DOHH2 (cell line): ENCODE results near the gene ZMAT5.

Experiments
- H3F3A ChIP-seq: fragments of 200-600 bp; sonication (generic), shearing (Covaris generic); 2 replicates; pipeline ENCODE4 v1.6.0; 2016; ENCODE audit warnings: antibody characterized with exemption, mild to moderate bottlenecking; ENCODE audit not compliant: control insufficient read depth, insufficient read depth
- H3K27ac ChIP-seq: fragments of 200-600 bp; sonication (generic); 2 replicates; pipeline ENCODE4 v1.5.1; 2014; ENCODE audit warnings: low read depth, mild to moderate bottlenecking, low read length, moderate library complexity
- H3K27me3 ChIP-seq: fragments of 200-600 bp; sonication (generic); 2 replicates; pipeline ENCODE4 v1.6.1; 2014; ENCODE audit warnings: mild to moderate bottlenecking, low read length, mixed read lengths; ENCODE audit not compliant: control insufficient read depth
- H3K36me3 ChIP-seq: fragments of 200-600 bp; sonication (generic); 2 replicates; pipeline ENCODE4 v1.6.1; 2014; ENCODE audit warnings: mild to moderate bottlenecking, low read length, moderate library complexity, mixed read lengths; ENCODE audit not compliant: control insufficient read depth
- H3K4me1 ChIP-seq: fragments of 200-600 bp; sonication (generic); 2 replicates; pipeline ENCODE4 v1.6.1; 2014; ENCODE audit warnings: mild to moderate bottlenecking, low read length, mixed read lengths; ENCODE audit not compliant: control insufficient read depth
- H3K4me2 ChIP-seq: fragments of 200-600 bp; sonication (generic); 2 replicates; pipeline ENCODE4 v1.6.0; 2014; ENCODE audit warnings: mild to moderate bottlenecking, low read length, moderate library complexity
- H3K4me3 ChIP-seq: fragments of 200-600 bp; sonication (generic); 2 replicates; pipeline ENCODE4 v1.5.1; 2014; ENCODE audit warnings: mild to moderate bottlenecking, low read length, mixed read lengths
- H3K79me2 ChIP-seq: fragments of 200-600 bp; sonication (generic); 2 replicates; pipeline ENCODE4 v1.6.1; 2014; ENCODE audit warnings: mild to moderate bottlenecking, low read length, mixed read lengths; ENCODE audit not compliant: control insufficient read depth
- H3K9me2 ChIP-seq: fragments of 200-600 bp; sonication (generic); replicated peaks from 2 replicates; pipeline ENCODE4 v1.6.1; 2014; ENCODE audit warnings: mild to moderate bottlenecking, low read length, mixed read lengths; ENCODE audit not compliant: control insufficient read depth
- H3K9me3 ChIP-seq: fragments of 200-600 bp; sonication (generic); 2 replicates; pipeline ENCODE4 v1.6.1; 2014; ENCODE audit warnings: antibody characterized with exemption, low read length, mixed read lengths; ENCODE audit not compliant: control insufficient read depth, insufficient read depth
- H4K20me1 ChIP-seq: fragments of 200-600 bp; sonication (generic); 2 replicates; pipeline ENCODE4 v1.6.0; 2014; ENCODE audit warnings: low read depth, mild to moderate bottlenecking, antibody characterized with exemption, low read length, moderate library complexity; ENCODE audit not compliant: control insufficient read depth, insufficient read depth
- CTCF ChIP-seq: fragments of 200-600 bp; sonication (generic); IDR thresholded peaks from one replicate; pipeline ENCODE4 v1.5.1; 2014; ENCODE audit warnings: antibody characterized with exemption, mild to moderate bottlenecking, low read depth, low read length; ENCODE audit not compliant: poor library complexity, severe bottlenecking
- EZH2phosphoT487 ChIP-seq: fragments of 200-600 bp; sonication (generic); IDR thresholded peaks from 2 replicates; pipeline ENCODE4 v1.6.1; 2017; ENCODE audit warnings: borderline replicate concordance, mild to moderate bottlenecking, antibody characterized with exemption, low read length, moderate library complexity, mixed read lengths

ZMAT5 gene

GRCh38 chr22:29723766-29724165 lies 43.0 kb downstream of the ZMAT5 start:
- Histone ChIP-seq H3K79me2 (no peaks in the 10 kb centered on the region), H3K4me1 (no peaks in the 10 kb centered on the region), H4K20me1 (no peaks in the 10 kb centered on the region), H3K27ac (no peak overlapping the region), H3K9me2 (no peaks in the 10 kb centered on the region), H3K9me3 (no peaks in the 10 kb centered on the region), H3K4me3 (no peak overlapping the region), H3K4me2 (no peak overlapping the region), H3F3A (no peaks in the 10 kb centered on the region), H3K36me3 (no peaks in the 10 kb centered on the region), H3K27me3 (peaks cover 3% of the 10 kb centered on the region; the same call in 1 of the 2 replicates)
- TF ChIP-seq CTCF (no peak), EZH2phosphoT487 (no peak)

GRCh38 chr22:29722587-29722986 lies 44.2 kb downstream of the ZMAT5 start:
- Histone ChIP-seq H3K27ac (no peak overlapping the region), H3K9me2 (no peaks in the 10 kb centered on the region), H3K36me3 (no peaks in the 10 kb centered on the region), H3K4me2 (no peak overlapping the region), H3K4me1 (no peaks in the 10 kb centered on the region), H3K79me2 (no peaks in the 10 kb centered on the region), H4K20me1 (no peaks in the 10 kb centered on the region), H3F3A (no peaks in the 10 kb centered on the region), H3K4me3 (no peak overlapping the region), H3K27me3 (peaks cover 3% of the 10 kb centered on the region; the same call in 1 of the 2 replicates), H3K9me3 (no peaks in the 10 kb centered on the region)
- TF ChIP-seq EZH2phosphoT487, result no peak
- TF ChIP-seq CTCF, result no peak

DNA sequence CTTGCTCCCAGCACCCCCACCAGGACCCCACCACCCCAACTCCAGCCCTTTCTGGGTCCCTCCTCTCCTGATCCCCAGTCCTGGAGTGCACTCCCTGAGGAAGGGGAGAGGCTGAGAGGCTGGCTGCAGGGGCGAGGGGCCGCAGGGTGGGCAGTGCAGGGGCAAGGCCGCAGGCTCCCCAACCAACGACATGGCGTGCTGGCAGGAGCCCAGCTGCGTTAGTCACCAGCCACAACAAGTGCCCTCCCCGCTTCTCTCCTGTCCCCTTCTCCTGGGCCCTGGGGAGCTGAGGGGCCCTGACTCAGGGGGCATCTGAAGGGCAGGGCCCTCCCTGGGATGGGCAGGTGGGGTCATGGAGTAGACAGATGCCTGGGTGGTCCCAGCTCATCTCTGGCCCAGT lies 44.7 kb downstream of the ZMAT5 start:
- no peaks in the 10 kb centered on the region for H3F3A ChIP-seq
- no peaks in the 10 kb centered on the region for H3K9me3 ChIP-seq
- TF ChIP-seq EZH2phosphoT487 (no peak), CTCF (no peak)
- no peak overlapping the region for H3K27ac ChIP-seq
- H3K4me2 ChIP-seq, result no peak overlapping the region
- H3K79me2 ChIP-seq, result no peaks in the 10 kb centered on the region
- H3K4me1 ChIP-seq, result no peaks in the 10 kb centered on the region
- no peaks in the 10 kb centered on the region for H4K20me1 ChIP-seq
- H3K9me2 ChIP-seq, result no peaks in the 10 kb centered on the region
- peaks cover 3% of the 10 kb centered on the region; the same call in 1 of the 2 replicates for H3K27me3 ChIP-seq
- no peak overlapping the region for H3K4me3 ChIP-seq
- no peaks in the 10 kb centered on the region for H3K36me3 ChIP-seq

GRCh38 chr22:29720811-29721323 lies 45.9 kb downstream of the ZMAT5 start:
- TF ChIP-seq EZH2phosphoT487 (no peak), CTCF (no peak)
- Histone ChIP-seq H3K27ac (no peak overlapping the region), H4K20me1 (no peaks in the 10 kb centered on the region; the same call in 1 of the 2 replicates), H3K4me3 (no peak overlapping the region), H3K4me1 (no peaks in the 10 kb centered on the region), H3K9me2 (no peaks in the 10 kb centered on the region), H3K27me3 (peaks cover 3% of the 10 kb centered on the region; the same call in 1 of the 2 replicates), H3K4me2 (no peak overlapping the region), H3K36me3 (no peaks in the 10 kb centered on the region), H3K79me2 (no peaks in the 10 kb centered on the region), H3F3A (no peaks in the 10 kb centered on the region), H3K9me3 (no peaks in the 10 kb centered on the region)
